HepG2 (cell line): ENCODE measurements around the gene GSTP1. TPM values are rescaled to one million over a fixed set of nuclear protein-coding genes. Genes with fewer than 3 reads are reported as not detected.

Experiments
- ATAC-seq: fragments of 200-7000 bp; cut with Tn5 transposase; 3 replicates; pipeline ENCODE4 v1.9.1; 2020; ENCODE audit warnings: mild to moderate bottlenecking, moderate library complexity
- BruUV-seq: library from RNA; stranded (reverse); fragments of 400-500 nt; replicated peaks from 2 replicates; lab custom pipeline; 2021; lab: Mats Ljungman, UMichigan
- CTCF ChIA-PET: fragments of 300-600 bp; formaldehyde crosslinking; extraction: SDS; loops from one replicate; lab custom pipeline; 2021; ENCODE audit warnings: low total read pairs, inconsistent platforms, low intra/inter-chr PET ratio; lab: Yijun Ruan, JAX
- POLR2A ChIA-PET: fragments of 350-600 bp; sonication (Branson Sonifier 250); formaldehyde crosslinking; loops from one replicate; lab custom pipeline; 2020; ENCODE audit warnings: antibody characterized with exemption, inconsistent platforms; lab: Yijun Ruan, JAX
- DNase-seq: peaks from one replicate; pipeline ENCODE4 v3.0.0-alpha.2; 2015; ENCODE audit warnings: low spot score
- FAIRE-seq: peaks from 3 replicates; lab custom pipeline; 2011; peaks lifted over from hg19 to GRCh38; lab: Jason Lieb, UNC
- H2AFZ ChIP-seq: one replicate; pipeline ENCODE4 v1.6.1; 2011; ENCODE audit warnings: low read length, inconsistent platforms
- H3K27ac ChIP-seq: fragments of 300-600 bp; 3 replicates; pipeline ENCODE4 v1.8.0; 2011; ENCODE audit warnings: mixed run types, mild to moderate bottlenecking, mixed read lengths, low read length, inconsistent platforms; ENCODE audit not compliant: insufficient read depth; ENCODE audit errors: extremely low read length
- H3K27me3 ChIP-seq, 2 experiments: fragments of 200-600 bp in 1 of 2; 2 replicates in 1 of 2; 3 replicates in 1 of 2; pipeline versions ENCODE4 v1.6.0 to v1.8.0; 2011; ENCODE audit warnings: low read length in 2 of 2, mild to moderate bottlenecking in 2 of 2, moderate library complexity in 2 of 2, inconsistent platforms in 1 of 2; ENCODE audit not compliant: insufficient read depth in 2 of 2, control insufficient read depth in 1 of 2
- H3K36me3 ChIP-seq, 2 experiments: fragments of 200-600 bp in 1 of 2; replicated peaks in 1 of 2; 2 replicates in 1 of 2; 3 replicates in 1 of 2; pipeline versions ENCODE4 v1.5.1 to v1.8.0; 2011; ENCODE audit warnings: low read length in 2 of 2, inconsistent platforms in 1 of 2; ENCODE audit not compliant: insufficient read depth in 2 of 2, control insufficient read depth in 1 of 2
- H3K4me1 ChIP-seq: 2 replicates; pipeline ENCODE4 v1.5.1; 2012; ENCODE audit warnings: low read length, inconsistent platforms; ENCODE audit not compliant: insufficient read depth
- H3K4me2 ChIP-seq: 2 replicates; pipeline ENCODE4 v1.6.0; 2011; ENCODE audit warnings: low read depth, low read length, inconsistent platforms
- H3K4me3 ChIP-seq, 3 experiments: fragments of 200-600 bp in 1 of 3; sonication (generic), shearing (Covaris generic) in 1 of 3; replicated peaks in 1 of 3; 2 replicates each; pipeline ENCODE4 v1.5.1; 2011 to 2016; ENCODE audit warnings: low read length in 3 of 3, inconsistent platforms in 2 of 3, low read depth in 2 of 3, mild to moderate bottlenecking in 2 of 3, control low read depth in 1 of 3, mixed read lengths in 1 of 3; ENCODE audit not compliant: insufficient read depth in 1 of 3
- H3K79me2 ChIP-seq: one replicate; pipeline ENCODE4 v1.6.1; 2011; ENCODE audit warnings: low read length, inconsistent platforms; ENCODE audit not compliant: insufficient read depth
- H3K9ac ChIP-seq: 2 replicates; pipeline ENCODE4 v1.6.0; 2011; ENCODE audit warnings: mild to moderate bottlenecking, low read depth, low read length, inconsistent platforms; ENCODE audit not compliant: insufficient read depth
- H3K9me3 ChIP-seq: 2 replicates; pipeline ENCODE4 v1.5.1; 2012; ENCODE audit warnings: mild to moderate bottlenecking, low read length
- H4K20me1 ChIP-seq: 2 replicates; pipeline ENCODE4 v1.6.0; 2011; ENCODE audit warnings: inconsistent platforms, mild to moderate bottlenecking, low read length, moderate library complexity; ENCODE audit not compliant: insufficient read depth
- PRPF4 ChIP-seq: fragments of 200-400 bp; formaldehyde crosslinking; IDR thresholded peaks from 2 replicates; pipeline ENCODE4 v1.6.1; 2016; ENCODE audit warnings: low read length, low read depth; ENCODE audit not compliant: poor library complexity, severe bottlenecking
- SRY ChIP-seq: sonication (generic); formaldehyde crosslinking; IDR thresholded peaks from 2 replicates; pipeline ENCODE4 v1.8.0; 2022; ENCODE audit warnings: mild to moderate bottlenecking, missing genetic modification reagents
- STAG1 ChIP-seq: sonication (generic); formaldehyde crosslinking; IDR thresholded peaks from 2 replicates; pipeline ENCODE4 v1.4.0; 2020; ENCODE audit warnings: missing genetic modification reagents
- ZNF546 ChIP-seq: sonication (generic); formaldehyde crosslinking; conservative IDR thresholded peaks from 2 replicates; pipeline ENCODE4 v1.8.1; 2023; ENCODE audit warnings: mild to moderate bottlenecking, missing genetic modification reagents
- ZNF737 ChIP-seq: sonication (generic); formaldehyde crosslinking; IDR thresholded peaks from 2 replicates; pipeline ENCODE4 v1.5.0; 2020; ENCODE audit warnings: missing genetic modification reagents, mild to moderate bottlenecking, borderline replicate concordance
- ZNF772 ChIP-seq: sonication (generic); formaldehyde crosslinking; IDR thresholded peaks from 2 replicates; pipeline ENCODE4 v1.5.0; 2020; ENCODE audit warnings: mild to moderate bottlenecking, missing genetic modification reagents
- ZNF775 ChIP-seq: sonication (generic); formaldehyde crosslinking; IDR thresholded peaks from 2 replicates; pipeline ENCODE4 v1.4.0; 2020; ENCODE audit warnings: missing genetic modification reagents, mild to moderate bottlenecking, moderate library complexity, borderline replicate concordance
- WGBS: methylation state at CpG from one replicate; pipeline ENCODE4 v1.1.6; 2017; ENCODE audit warnings: low lambda C conversion rate; 5-methylcytosine and 5-hydroxymethylcytosine counted together
- in situ Hi-C: cut with HindIII; loops from 2 replicates; pipeline ENCODE4 v1.10.0; 2017; ENCODE audit warnings: low pct_unique_long_range_greater_than_20kb; ENCODE audit not compliant: extremely low pct_ligation_motif_present
- intact Hi-C: fragments of 100-400 bp; cut with micrococcal nuclease; formaldehyde crosslinking; loops from one replicate; pipeline ENCODE4 v1.10.0; 2022; ENCODE audit not compliant: unreplicated experiment
- polyA plus RNA-seq, 8 experiments: library from polyadenylated mRNA; depleted of rRNA in 3 of 8; stranded (reverse) in 7 of 8; unstranded in 1 of 8; fragments of >200 nt; fragmentation: Illumina TruSeq in 4 of 8; extraction: Trizol in 4 of 8; gene quantifications; 2 replicates each; pipeline versions ENCODE4 v1.2.1 to v1.2.3, GENCODE V29; 2011 to 2016; ENCODE audit warnings: low read depth in 4 of 8, missing spikeins in 1 of 8, mixed read lengths in 1 of 8; ENCODE audit not compliant: insufficient read depth in 1 of 8
- total RNA-seq, 5 experiments: library from RNA; depleted of rRNA; stranded (reverse); fragments of >200 nt; fragmentation: Illumina TruSeq; extraction: Trizol; gene quantifications; 2 replicates each; pipeline ENCODE4 v1.2.3, GENCODE V29; 2016; ENCODE audit warnings: low read depth in 1 of 5
- TF ChIP-seq, protein P1 (sequence below): sonication (generic); formaldehyde crosslinking; IDR thresholded peaks from 2 replicates; pipeline ENCODE4 v1.5.0; 2020; ENCODE audit warnings: mild to moderate bottlenecking, missing genetic modification reagents, moderate library complexity

The GSTP1 gene
- total and polyA plus RNA-seq, 2 of the 13 experiments (the other 11 are each of a cell fraction or from before 2014, with no cell fraction given) = not detected

DNA sequence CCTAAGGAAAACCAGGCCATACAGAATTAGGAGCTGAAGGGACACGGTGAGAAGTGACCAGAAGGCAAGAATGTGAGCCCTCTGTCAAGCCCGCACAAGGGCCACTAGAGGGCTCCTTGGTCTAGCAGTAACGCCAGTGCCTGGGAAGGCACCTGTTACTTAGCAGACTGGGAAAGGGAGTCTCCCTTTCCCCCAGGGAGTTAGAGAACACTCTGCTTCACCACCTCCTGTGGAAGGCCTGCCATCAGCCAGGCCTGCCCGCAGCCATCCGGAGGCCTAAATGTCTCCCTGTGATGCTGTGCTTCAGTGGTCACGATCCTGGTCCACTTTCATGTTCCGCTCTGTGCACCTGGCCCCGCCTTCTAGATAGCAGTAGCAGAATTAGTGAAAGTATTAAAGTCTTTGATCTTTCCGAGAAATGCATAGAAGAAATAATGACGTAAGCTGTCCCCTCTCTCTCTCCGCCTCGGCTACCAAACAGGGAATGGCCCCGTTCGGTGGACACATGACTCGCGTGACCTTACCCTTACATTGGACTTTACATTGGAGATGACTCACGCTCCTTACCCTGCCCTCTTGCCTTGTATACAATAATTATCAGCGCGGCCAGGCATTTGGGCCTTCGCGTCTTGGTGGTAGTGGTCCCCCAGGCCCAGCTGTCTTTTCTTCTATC, 10.7 kb upstream of the GSTP1 start (continued):
- TF ChIP-seq SRY = no peak

GRCh38 chr11:67574938-67575337, 8.7 kb upstream of the GSTP1 start:
- H3K4me2 ChIP-seq = no peak overlapping the region
- H3K79me2 ChIP-seq = no peaks in the 10 kb centered on the region
- ChIA-PET CTCF (no interaction called here), POLR2A (no interaction called here)
- TF ChIP-seq ZNF775 (CRISPR knock-in tag) (no peak), ZNF546 (CRISPR knock-in tag) (no peak)
- no peak overlapping the region for H2AFZ ChIP-seq
- intact Hi-C loops (no loop called here), in situ Hi-C loops (no loop called here)
- no peaks in the 10 kb centered on the region for H3K9me3 ChIP-seq
- DNase-seq = no peak
- no peak overlapping the region for H3K27ac ChIP-seq
- no peaks in the 10 kb centered on the region for H3K36me3 ChIP-seq
- peaks cover 0 to 2% of the 10 kb centered on the region in 2 experiments; a peak in 1 of 5 replicates for H3K27me3 ChIP-seq
- no peak overlapping the region for H3K4me3 ChIP-seq
- BruUV-seq = no TSS peak
- 80% methylated on average over 3 of the region's 3 CpGs for WGBS
- FAIRE-seq = no peak
- H3K4me1 ChIP-seq = peaks cover 27% of the 10 kb centered on the region
- H4K20me1 ChIP-seq = no peaks in the 10 kb centered on the region
- H3K9ac ChIP-seq = no peak overlapping the region
- no peak for ATAC-seq

DNA sequence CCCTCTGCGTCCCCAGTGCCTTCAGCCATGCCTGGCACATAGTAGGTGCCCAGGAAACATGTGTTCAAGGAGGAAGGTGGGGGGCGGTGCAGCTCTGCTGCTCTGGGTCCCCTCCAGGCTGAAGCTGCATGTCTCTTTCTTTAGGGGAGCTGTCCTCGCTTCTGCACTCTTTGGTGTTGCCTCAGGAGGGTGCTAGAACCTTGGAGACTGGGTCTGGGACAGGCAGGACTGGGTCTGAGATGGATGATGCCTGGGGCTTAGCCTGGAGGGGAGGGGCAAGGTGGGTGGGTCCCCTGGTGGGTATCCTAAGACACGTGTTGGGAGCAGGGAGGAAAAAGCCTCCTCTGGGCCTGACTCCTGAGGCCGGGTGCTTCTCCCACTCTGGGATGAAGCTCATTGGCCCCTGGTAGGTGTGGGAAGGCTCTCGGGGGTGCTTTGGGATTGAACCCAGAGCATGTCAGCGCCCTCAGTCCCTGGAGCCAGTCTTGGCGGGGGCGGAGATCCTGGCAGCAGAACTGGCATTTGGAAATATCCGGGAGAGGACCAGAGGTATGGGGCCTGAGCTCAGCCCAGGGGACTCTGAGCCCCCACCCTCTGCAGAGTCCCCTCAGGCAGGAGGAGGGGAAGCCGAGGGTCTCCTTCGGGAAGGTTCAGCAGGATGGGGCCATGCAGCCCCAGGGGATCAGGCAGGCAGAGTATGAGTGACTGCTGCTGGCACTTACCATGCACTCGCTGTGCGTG, 6.7 kb upstream of the GSTP1 start:
- ATAC-seq (no peak), FAIRE-seq (no peak), DNase-seq (no peak)
- H3K4me2 ChIP-seq = no peak overlapping the region
- H3K9me3 ChIP-seq = no peaks in the 10 kb centered on the region
- no peak overlapping the region for H3K9ac ChIP-seq
- H2AFZ ChIP-seq = no peak overlapping the region
- CTCF ChIA-PET = no interaction called here
- no TSS peak for BruUV-seq
- no peaks in the 10 kb centered on the region for H3K79me2 ChIP-seq
- intact Hi-C loops = no loop called here
- WGBS = 65% methylated on average over 10 of the region's 14 CpGs
- H3K27ac ChIP-seq = no peak overlapping the region
- H3K4me1 ChIP-seq = peaks cover 46% of the 10 kb centered on the region
- no peaks in the 10 kb centered on the region for H4K20me1 ChIP-seq
- TF ChIP-seq ZNF737 (no peak), STAG1 (CRISPR knock-in tag) (peak; percentile 35), ZNF772 (CRISPR knock-in tag) (no peak), PRPF4 (no peak)
- TF ChIP-seq, protein P1, sequence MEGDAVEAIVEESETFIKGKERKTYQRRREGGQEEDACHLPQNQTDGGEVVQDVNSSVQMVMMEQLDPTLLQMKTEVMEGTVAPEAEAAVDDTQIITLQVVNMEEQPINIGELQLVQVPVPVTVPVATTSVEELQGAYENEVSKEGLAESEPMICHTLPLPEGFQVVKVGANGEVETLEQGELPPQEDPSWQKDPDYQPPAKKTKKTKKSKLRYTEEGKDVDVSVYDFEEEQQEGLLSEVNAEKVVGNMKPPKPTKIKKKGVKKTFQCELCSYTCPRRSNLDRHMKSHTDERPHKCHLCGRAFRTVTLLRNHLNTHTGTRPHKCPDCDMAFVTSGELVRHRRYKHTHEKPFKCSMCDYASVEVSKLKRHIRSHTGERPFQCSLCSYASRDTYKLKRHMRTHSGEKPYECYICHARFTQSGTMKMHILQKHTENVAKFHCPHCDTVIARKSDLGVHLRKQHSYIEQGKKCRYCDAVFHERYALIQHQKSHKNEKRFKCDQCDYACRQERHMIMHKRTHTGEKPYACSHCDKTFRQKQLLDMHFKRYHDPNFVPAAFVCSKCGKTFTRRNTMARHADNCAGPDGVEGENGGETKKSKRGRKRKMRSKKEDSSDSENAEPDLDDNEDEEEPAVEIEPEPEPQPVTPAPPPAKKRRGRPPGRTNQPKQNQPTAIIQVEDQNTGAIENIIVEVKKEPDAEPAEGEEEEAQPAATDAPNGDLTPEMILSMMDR (CRISPR knock-in tag) = peak; percentile 68
- in situ Hi-C loops = no loop called here
- no peaks in the 10 kb centered on the region for H3K36me3 ChIP-seq
- POLR2A ChIA-PET = no interaction called here
- H3K4me3 ChIP-seq = no peak overlapping the region
- H3K27me3 ChIP-seq = peaks cover 0 to 2% of the 10 kb centered on the region in 2 experiments; a peak in 1 of 5 replicates
